CD14-positive monocyte (primary cell): ENCODE data around the gene FAM110C. TPM values are rescaled to one million over a fixed set of nuclear protein-coding genes. Genes with fewer than 3 reads are reported as not detected.

ENCODE experiments used
- DNase-seq, 3 donors: peaks; one replicate each; pipeline ENCODE4 v3.0.0-alpha.2; 2011 to 2022
- H2AFZ ChIP-seq: 2 replicates; pipeline ENCODE4 v1.6.0; 2012; ENCODE audit warnings: mild to moderate bottlenecking, low read depth, low read length, inconsistent platforms; ENCODE audit not compliant: insufficient read depth, poor library complexity, severe bottlenecking
- H3K27ac ChIP-seq, 2 donors: 1 replicate in 1 of 2; 2 replicates in 1 of 2; pipeline ENCODE4 v1.5.1; 2012 to 2013; ENCODE audit warnings: low read length in 2 of 2, control low read depth in 1 of 2, inconsistent platforms in 1 of 2, low read depth in 1 of 2, mild to moderate bottlenecking in 1 of 2
- H3K27me3 ChIP-seq, 2 donors: one replicate each; pipeline versions ENCODE4 v1.6.0 to v1.6.1; 2011 to 2013; ENCODE audit warnings: low read length in 2 of 2; ENCODE audit not compliant: control insufficient read depth in 2 of 2, insufficient read depth in 2 of 2
- H3K36me3 ChIP-seq, 2 donors: replicated peaks in 1 of 2; 1 replicate in 1 of 2; 2 replicates in 1 of 2; pipeline versions ENCODE4 v1.5.1 to v1.6.1; 2012 to 2013; ENCODE audit warnings: low read length in 2 of 2, control low read depth in 1 of 2, inconsistent platforms in 1 of 2, mild to moderate bottlenecking in 1 of 2; ENCODE audit not compliant: insufficient read depth in 2 of 2, control insufficient read depth in 1 of 2
- H3K4me1 ChIP-seq, 2 donors: 1 replicate in 1 of 2; 2 replicates in 1 of 2; pipeline versions ENCODE4 v1.5.1 to v1.6.1; 2012 to 2013; ENCODE audit warnings: low read length in 2 of 2, control low read depth in 1 of 2, inconsistent platforms in 1 of 2, mild to moderate bottlenecking in 1 of 2, moderate library complexity in 1 of 2; ENCODE audit not compliant: insufficient read depth in 2 of 2, control insufficient read depth in 1 of 2
- H3K4me2 ChIP-seq: replicated peaks from 2 replicates; pipeline ENCODE3; 2012; ENCODE audit warnings: low read length, moderate library complexity, mild to moderate bottlenecking; ENCODE audit not compliant: poor library complexity, severe bottlenecking; ENCODE audit errors: extremely low read depth
- H3K4me3 ChIP-seq, 3 experiments: fragments of 200-600 bp in 1 of 3; sonication (generic) in 1 of 3; replicated peaks in 1 of 3; 1 replicate in 2 of 3; 2 replicates in 1 of 3; pipeline ENCODE4 v1.5.1; 2011 to 2013; ENCODE audit warnings: low read length in 3 of 3, mild to moderate bottlenecking in 3 of 3, control low read depth in 2 of 3, low read depth in 2 of 3, inconsistent platforms in 1 of 3, moderate library complexity in 1 of 3
- H3K79me2 ChIP-seq: 2 replicates; pipeline ENCODE4 v1.6.0; 2012; ENCODE audit warnings: mild to moderate bottlenecking, control low read depth, inconsistent platforms, low read length, moderate library complexity; ENCODE audit not compliant: insufficient read depth
- H3K9ac ChIP-seq: 2 replicates; pipeline ENCODE4 v1.6.0; 2017; ENCODE audit warnings: low read length, mild to moderate bottlenecking; ENCODE audit not compliant: insufficient read depth, poor library complexity, severe bottlenecking
- H3K9me3 ChIP-seq, 2 donors: replicated peaks in 1 of 2; 1 replicate in 1 of 2; 2 replicates in 1 of 2; pipeline versions ENCODE4 v1.5.1 to v1.6.1; 2012 to 2013; ENCODE audit warnings: low read length in 2 of 2, control low read depth in 1 of 2; ENCODE audit not compliant: control insufficient read depth in 1 of 2, insufficient read depth in 1 of 2
- H4K20me1 ChIP-seq: 2 replicates; pipeline ENCODE4 v1.6.0; 2012; ENCODE audit warnings: mild to moderate bottlenecking, low read length, control low read depth, moderate library complexity; ENCODE audit not compliant: insufficient read depth
- H3K27ac Mint-ChIP-seq, 7 donors: one replicate each; pipeline ENCODE4 v1.8.0; 2020; ENCODE audit warnings: mild to moderate bottlenecking in 7 of 7, mixed read lengths in 7 of 7, moderate library complexity in 6 of 7, inconsistent platforms in 2 of 7
- H3K27me3 Mint-ChIP-seq, 3 donors: one replicate each; pipeline ENCODE4 v1.8.0; 2021 to 2022; ENCODE audit warnings: low read depth in 3 of 3, mild to moderate bottlenecking in 3 of 3, mixed read lengths in 3 of 3, moderate library complexity in 3 of 3, inconsistent platforms in 1 of 3
- H3K36me3 Mint-ChIP-seq, 2 donors: one replicate each; pipeline ENCODE4 v1.8.0; 2020; ENCODE audit warnings: mixed read lengths in 2 of 2, inconsistent platforms in 1 of 2, mild to moderate bottlenecking in 1 of 2
- H3K4me1 Mint-ChIP-seq: one replicate; pipeline ENCODE4 v1.8.0; 2020; ENCODE audit warnings: mild to moderate bottlenecking, mixed read lengths
- H3K4me3 Mint-ChIP-seq, 2 donors: one replicate each; pipeline ENCODE4 v1.8.0; 2020; ENCODE audit warnings: mild to moderate bottlenecking in 2 of 2, mixed read lengths in 2 of 2, moderate library complexity in 1 of 2
- H3K9me3 Mint-ChIP-seq, 7 donors: one replicate each; pipeline ENCODE4 v1.8.0; 2020 to 2022; ENCODE audit warnings: mixed read lengths in 7 of 7, mild to moderate bottlenecking in 6 of 7, moderate library complexity in 6 of 7, inconsistent platforms in 2 of 7
- WGBS: methylation state at CpG from one replicate; pipeline ENCODE4 v1.1.5; 2013; ENCODE audit warnings: missing lambda C conversion rate; ENCODE audit not compliant: insufficient coverage; 5-methylcytosine and 5-hydroxymethylcytosine counted together
- intact Hi-C, 2 donors: fragments of 100-400 bp; cut with micrococcal nuclease; formaldehyde crosslinking; loops; one replicate each; pipeline versions ENCODE4 v1.15.0 to v1.15.1; 2023
- polyA plus RNA-seq, 3 donors: library from polyadenylated mRNA; depleted of rRNA in 1 of 3; unstranded in 2 of 3; stranded (reverse) in 1 of 3; fragments of 300-500 nt in 2 of 3; fragments of >200 nt in 1 of 3; fragmentation: Illumina TruSeq in 2 of 3; gene quantifications; 1 replicate in 2 of 3; 2 replicates in 1 of 3; pipeline ENCODE4 v1.2.3, GENCODE V29; 2012 to 2021
- TF ChIP-seq, protein P1 (sequence below): fragments of 200-600 bp; IDR thresholded peaks from one replicate; pipeline ENCODE4 v1.8.0; 2022; ENCODE audit warnings: antibody characterized with exemption, mild to moderate bottlenecking

FAM110C gene
- polyA plus RNA-seq, 3 donors: not detected

DNA sequence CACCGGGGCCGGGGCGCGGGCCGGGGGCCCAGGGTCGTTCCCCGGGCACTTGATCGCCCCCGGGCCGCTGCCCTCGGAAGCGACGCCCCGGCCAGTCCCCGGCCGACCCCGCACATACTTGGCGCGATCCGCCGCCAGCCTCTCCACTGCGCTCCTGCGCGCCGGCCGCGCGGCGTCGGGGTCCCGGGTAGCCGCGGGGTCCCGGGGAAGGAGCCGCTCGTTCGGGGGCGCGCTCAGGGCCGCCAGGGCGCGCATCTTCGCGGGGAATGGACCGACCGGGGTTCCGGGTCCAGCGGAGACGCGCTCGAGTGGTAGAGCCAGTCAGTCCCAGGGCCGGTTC is 204 bp downstream of the FAM110C start:
- no peaks in the 10 kb centered on the region for H3K79me2 ChIP-seq
- Mint-ChIP-seq H3K27me3 (peaks cover 53 to 71% (median 59%) of the 10 kb centered on the region in 3 donors), H3K36me3 (peaks cover 0 to 2% of the 10 kb centered on the region in 2 donors), H3K4me3 (no peak overlapping the region), H3K4me1 (no peaks in the 10 kb centered on the region), H3K27ac (no peak overlapping the region), H3K9me3 (peaks cover 2 to 20% (median 8%) of the 10 kb centered on the region in 7 donors)
- H3K4me1 ChIP-seq: no peaks in the 10 kb centered on the region
- H3K9me3 ChIP-seq: peaks cover 5 to 23% of the 10 kb centered on the region in 2 donors
- peak overlapping the region; percentile 7 for H3K4me2 ChIP-seq
- no peaks in the 10 kb centered on the region for H3K36me3 ChIP-seq
- TF ChIP-seq, protein P1, sequence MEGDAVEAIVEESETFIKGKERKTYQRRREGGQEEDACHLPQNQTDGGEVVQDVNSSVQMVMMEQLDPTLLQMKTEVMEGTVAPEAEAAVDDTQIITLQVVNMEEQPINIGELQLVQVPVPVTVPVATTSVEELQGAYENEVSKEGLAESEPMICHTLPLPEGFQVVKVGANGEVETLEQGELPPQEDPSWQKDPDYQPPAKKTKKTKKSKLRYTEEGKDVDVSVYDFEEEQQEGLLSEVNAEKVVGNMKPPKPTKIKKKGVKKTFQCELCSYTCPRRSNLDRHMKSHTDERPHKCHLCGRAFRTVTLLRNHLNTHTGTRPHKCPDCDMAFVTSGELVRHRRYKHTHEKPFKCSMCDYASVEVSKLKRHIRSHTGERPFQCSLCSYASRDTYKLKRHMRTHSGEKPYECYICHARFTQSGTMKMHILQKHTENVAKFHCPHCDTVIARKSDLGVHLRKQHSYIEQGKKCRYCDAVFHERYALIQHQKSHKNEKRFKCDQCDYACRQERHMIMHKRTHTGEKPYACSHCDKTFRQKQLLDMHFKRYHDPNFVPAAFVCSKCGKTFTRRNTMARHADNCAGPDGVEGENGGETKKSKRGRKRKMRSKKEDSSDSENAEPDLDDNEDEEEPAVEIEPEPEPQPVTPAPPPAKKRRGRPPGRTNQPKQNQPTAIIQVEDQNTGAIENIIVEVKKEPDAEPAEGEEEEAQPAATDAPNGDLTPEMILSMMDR: no peak
- intact Hi-C loops: no loop called here
- H3K9ac ChIP-seq: no peak overlapping the region
- H3K27me3 ChIP-seq: peaks cover 43 to 47% of the 10 kb centered on the region in 2 donors
- WGBS: 2% methylated on average over 52 of the region's 52 CpGs
- no peak overlapping the region for H3K4me3 ChIP-seq
- H3K27ac ChIP-seq: no peak overlapping the region
- no peak for DNase-seq
- H2AFZ ChIP-seq: no peak overlapping the region
- H4K20me1 ChIP-seq: no peaks in the 10 kb centered on the region

DNA sequence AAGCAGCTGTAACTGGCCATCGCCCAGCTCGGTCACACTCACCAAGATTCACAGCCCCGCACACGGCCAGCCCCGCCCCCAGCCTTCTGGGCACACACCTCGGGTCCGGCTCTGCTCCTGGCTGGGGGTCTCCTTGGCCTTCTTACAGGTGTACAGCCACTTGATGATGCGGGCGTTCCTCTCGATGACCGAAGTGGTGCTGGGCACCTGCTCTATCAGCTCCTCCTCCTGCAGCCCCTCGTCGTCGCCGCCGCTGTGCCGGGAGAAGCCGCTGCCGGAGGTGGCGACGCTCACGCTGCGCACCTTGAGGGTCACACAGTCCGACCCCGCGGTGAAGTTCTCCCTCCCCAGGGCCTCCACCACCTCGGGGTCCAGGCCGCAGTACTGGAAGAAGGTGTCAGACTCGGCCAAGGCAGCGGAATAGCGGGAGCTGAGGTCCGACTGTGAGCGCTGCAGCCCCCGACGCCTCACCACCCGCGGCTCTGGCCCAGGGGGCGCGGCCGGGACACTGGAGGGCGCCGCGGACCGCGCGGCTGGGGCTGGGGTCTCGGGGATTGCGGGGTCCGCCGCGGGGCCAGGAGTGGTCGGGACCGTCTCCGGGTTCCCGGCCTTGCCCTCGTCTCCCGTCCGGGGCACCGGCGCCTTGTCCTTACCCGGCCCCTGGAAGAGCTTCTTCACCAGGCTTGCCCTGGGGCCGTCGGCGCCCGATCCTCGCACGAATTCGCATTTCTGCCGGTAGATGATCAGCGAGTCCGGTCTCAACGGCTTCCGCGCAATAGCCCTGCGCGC is 769 bp downstream of the FAM110C start:
- intact Hi-C loops: no loop called here
- Mint-ChIP-seq H3K27ac (no peak overlapping the region), H3K4me3 (peak overlapping the region; percentile 28 to 76), H3K9me3 (peaks cover 2 to 20% (median 8%) of the 10 kb centered on the region in 7 donors), H3K27me3 (peaks cover 53 to 75% (median 56%) of the 10 kb centered on the region in 3 donors), H3K36me3 (peaks cover 0 to 2% of the 10 kb centered on the region in 2 donors), H3K4me1 (no peaks in the 10 kb centered on the region)
- Histone ChIP-seq H3K4me2 (peak overlapping the region; percentile 7), H3K9me3 (peaks cover 5 to 23% of the 10 kb centered on the region in 2 donors), H3K27me3 (peaks cover 43 to 47% of the 10 kb centered on the region in 2 donors), H3K79me2 (no peaks in the 10 kb centered on the region), H2AFZ (no peak overlapping the region), H3K36me3 (no peaks in the 10 kb centered on the region), H3K4me1 (no peaks in the 10 kb centered on the region), H3K27ac (no peak overlapping the region), H3K9ac (no peak overlapping the region), H4K20me1 (no peaks in the 10 kb centered on the region), H3K4me3 (no peak overlapping the region)
- no peak for DNase-seq
- 5% methylated on average over 74 of the region's 76 CpGs for WGBS
- TF ChIP-seq, protein P1: no peak
